ENCODE measurements around the gene ADARB2. TPM values are rescaled to one million over a fixed set of nuclear protein-coding genes. Genes with fewer than 3 reads are reported as not detected.

Gene ADARB2
- total RNA-seq, 4 donors from 2014 or later: 0.32 to 1.6 (median 0.80) TPM

GRCh38 chr10:1628757-1629156, 108.6 kb downstream of the ADARB2 start:
- Histone ChIP-seq H3K27me3 (no peaks in the 10 kb centered on the region), H3K9me3 (peaks cover 4% of the 10 kb centered on the region), H3K4me1 (no peaks in the 10 kb centered on the region), H3K27ac (no peak overlapping the region), H3K4me3 (no peak overlapping the region), H3K36me3 (no peaks in the 10 kb centered on the region)
- no peak for TF ChIP-seq POLR2AphosphoS5 (IDR thresholded peaks at IDR 0.05)
- no peak for TF ChIP-seq EP300 (IDR thresholded peaks at IDR 0.05)
- no peak for TF ChIP-seq POLR2A (IDR thresholded peaks at IDR 0.05)
- TF ChIP-seq, protein P1, sequence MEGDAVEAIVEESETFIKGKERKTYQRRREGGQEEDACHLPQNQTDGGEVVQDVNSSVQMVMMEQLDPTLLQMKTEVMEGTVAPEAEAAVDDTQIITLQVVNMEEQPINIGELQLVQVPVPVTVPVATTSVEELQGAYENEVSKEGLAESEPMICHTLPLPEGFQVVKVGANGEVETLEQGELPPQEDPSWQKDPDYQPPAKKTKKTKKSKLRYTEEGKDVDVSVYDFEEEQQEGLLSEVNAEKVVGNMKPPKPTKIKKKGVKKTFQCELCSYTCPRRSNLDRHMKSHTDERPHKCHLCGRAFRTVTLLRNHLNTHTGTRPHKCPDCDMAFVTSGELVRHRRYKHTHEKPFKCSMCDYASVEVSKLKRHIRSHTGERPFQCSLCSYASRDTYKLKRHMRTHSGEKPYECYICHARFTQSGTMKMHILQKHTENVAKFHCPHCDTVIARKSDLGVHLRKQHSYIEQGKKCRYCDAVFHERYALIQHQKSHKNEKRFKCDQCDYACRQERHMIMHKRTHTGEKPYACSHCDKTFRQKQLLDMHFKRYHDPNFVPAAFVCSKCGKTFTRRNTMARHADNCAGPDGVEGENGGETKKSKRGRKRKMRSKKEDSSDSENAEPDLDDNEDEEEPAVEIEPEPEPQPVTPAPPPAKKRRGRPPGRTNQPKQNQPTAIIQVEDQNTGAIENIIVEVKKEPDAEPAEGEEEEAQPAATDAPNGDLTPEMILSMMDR (IDR thresholded peaks at IDR 0.05): no peak
- DNase-seq (ENCODE audit: low spot score in 2 of 2): no peak
- WGBS: 88% methylated on average over 14 of the region's 14 CpGs

DNA sequence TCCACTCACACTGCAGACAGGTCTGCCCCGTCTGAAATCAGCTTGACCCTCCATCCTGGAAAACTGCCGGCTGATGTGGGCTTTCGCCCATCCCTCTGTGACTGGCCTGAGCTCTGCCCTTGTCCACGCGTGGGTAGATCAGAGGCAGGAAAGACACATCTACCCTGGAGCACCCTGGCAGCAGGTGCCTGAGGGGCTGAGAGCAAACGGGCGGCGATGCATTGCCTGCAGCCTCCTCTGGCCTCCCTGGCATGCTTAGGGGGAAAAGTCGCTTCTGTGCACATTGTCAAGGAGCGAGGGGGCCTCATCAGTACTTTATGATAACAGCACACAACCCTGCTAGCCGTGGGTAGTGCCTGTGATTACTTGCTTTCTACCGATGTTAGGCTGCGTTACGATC, 109.4 kb downstream of the ADARB2 start:
- DNase-seq (ENCODE audit: low spot score in 2 of 2): no peak
- 84% methylated on average over 14 of the region's 14 CpGs for WGBS
- TF ChIP-seq, protein P1 (IDR thresholded peaks at IDR 0.05): no peak
- TF ChIP-seq EP300 (IDR thresholded peaks at IDR 0.05) (no peak), POLR2A (IDR thresholded peaks at IDR 0.05) (no peak), POLR2AphosphoS5 (IDR thresholded peaks at IDR 0.05) (no peak)

DNA sequence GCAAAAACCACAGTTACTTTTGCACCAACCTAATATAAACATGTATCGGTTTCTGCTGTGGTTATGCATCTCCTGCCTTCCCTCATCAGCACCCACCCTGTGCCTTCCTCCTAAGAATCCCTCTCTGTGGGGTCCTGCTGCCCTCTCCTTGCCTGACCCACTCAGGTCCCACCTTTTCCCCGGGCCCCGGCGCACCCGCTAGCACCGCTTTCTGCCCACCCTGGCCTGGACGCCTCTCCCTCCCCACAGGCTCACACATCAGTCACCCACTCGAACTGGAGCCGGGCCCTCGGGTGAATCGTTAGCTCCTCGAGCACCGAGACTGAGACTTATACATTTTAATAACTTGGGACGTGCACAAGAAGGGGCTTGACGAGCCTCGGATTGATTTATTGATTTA, 110.5 kb downstream of the ADARB2 start:
- TF ChIP-seq, protein P1 (IDR thresholded peaks at IDR 0.05): no peak
- TF ChIP-seq POLR2AphosphoS5 (IDR thresholded peaks at IDR 0.05) (no peak), POLR2A (IDR thresholded peaks at IDR 0.05) (no peak), EP300 (IDR thresholded peaks at IDR 0.05) (no peak)
- Histone ChIP-seq H3K36me3 (no peaks in the 10 kb centered on the region), H3K4me3 (no peak overlapping the region), H3K27me3 (no peaks in the 10 kb centered on the region), H3K4me1 (no peaks in the 10 kb centered on the region), H3K27ac (no peak overlapping the region), H3K9me3 (peaks cover 4% of the 10 kb centered on the region)
- WGBS: 88% methylated on average over 16 of the region's 16 CpGs
- DNase-seq (ENCODE audit: low spot score in 2 of 2): no peak

More for the DNA sequence above, 109.4 kb downstream of the ADARB2 start:
- Histone ChIP-seq H3K4me1 (no peaks in the 10 kb centered on the region), H3K36me3 (no peaks in the 10 kb centered on the region), H3K27me3 (no peaks in the 10 kb centered on the region), H3K4me3 (no peak overlapping the region), H3K9me3 (peaks cover 4% of the 10 kb centered on the region), H3K27ac (no peak overlapping the region)

DNA sequence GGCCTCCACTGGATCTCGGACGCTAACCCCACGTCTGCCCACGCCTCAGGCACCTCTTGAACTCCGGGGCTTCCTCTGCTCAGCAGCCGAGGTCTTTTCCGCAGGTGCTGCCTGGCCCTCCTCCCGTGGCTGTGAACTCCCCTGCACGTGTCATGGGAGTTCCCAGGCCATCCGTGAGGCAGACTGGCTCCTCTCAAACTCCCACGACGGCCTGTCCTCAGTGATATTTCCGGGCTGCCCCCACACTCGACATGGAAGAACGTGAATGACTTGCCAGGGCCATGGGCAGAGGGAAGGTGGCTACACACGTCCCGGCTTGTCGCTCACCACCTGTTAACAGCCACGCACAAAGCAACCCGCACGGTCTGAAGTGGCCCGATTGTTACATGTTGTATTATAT, 110.9 kb downstream of the ADARB2 start:
- H3K27ac ChIP-seq: no peak overlapping the region
- no peaks in the 10 kb centered on the region for H3K4me1 ChIP-seq
- H3K36me3 ChIP-seq: no peaks in the 10 kb centered on the region
- TF ChIP-seq POLR2A (IDR thresholded peaks at IDR 0.05) (no peak), POLR2AphosphoS5 (IDR thresholded peaks at IDR 0.05) (no peak), EP300 (IDR thresholded peaks at IDR 0.05) (no peak)
- TF ChIP-seq, protein P1 (IDR thresholded peaks at IDR 0.05): no peak
- H3K9me3 ChIP-seq: peaks cover 4% of the 10 kb centered on the region
- no peak for DNase-seq (ENCODE audit: low spot score in 2 of 2)
- 82% methylated on average over 22 of the region's 22 CpGs for WGBS
- no peaks in the 10 kb centered on the region for H3K27me3 ChIP-seq
- no peak overlapping the region for H3K4me3 ChIP-seq

- TF ChIP-seq, protein P1 (IDR thresholded peaks at IDR 0.05): no peak
- no peak for TF ChIP-seq POLR2AphosphoS5 (IDR thresholded peaks at IDR 0.05)
- Histone ChIP-seq H3K36me3 (no peaks in the 10 kb centered on the region), H3K4me3 (no peak overlapping the region), H3K9me3 (peaks cover 4% of the 10 kb centered on the region), H3K27ac (no peak overlapping the region), H3K27me3 (no peaks in the 10 kb centered on the region), H3K4me1 (no peaks in the 10 kb centered on the region)
- 96% methylated on average over 11 of the region's 11 CpGs for WGBS
- DNase-seq (ENCODE audit: low spot score in 2 of 2): no peak
Observed at GRCh38 chr10:1625731-1626130, 111.6 kb downstream of the ADARB2 start.

Measured in suprapubic skin (tissue), 4 donors.